ENCODE results near the gene DLL4.

DLL4 gene

GRCh38 chr15:40927873-40928806 lies 1.0 kb upstream of the DLL4 start:
- DNase-seq, result no peak

- DNase-seq, result peak; percentile 58 to 82 (median 68)
Observed at GRCh38 chr15:40929660-40930429, 705 bp downstream of the DLL4 start.

- peak in 1 of 3 donors; percentile 28 for DNase-seq
Observed at GRCh38 chr15:40930430-40931299, 1.5 kb downstream of the DLL4 start.

GRCh38 chr15:40931300-40932142 lies 2.4 kb downstream of the DLL4 start:
- DNase-seq, result no peak

- no peak for DNase-seq
Observed at GRCh38 chr15:40932156-40932555, 3.0 kb downstream of the DLL4 start.

- DNase-seq, result no peak
Observed at GRCh38 chr15:40932649-40933516, 3.7 kb downstream of the DLL4 start.

GRCh38 chr15:40933517-40933902 lies 4.4 kb downstream of the DLL4 start:
- DNase-seq, result peak; percentile 37 to 48 (median 47)

GRCh38 chr15:40934457-40934856 lies 5.3 kb downstream of the DLL4 start:
- no peak for DNase-seq

GRCh38 chr15:40936234-40936708 lies 7.1 kb downstream of the DLL4 start:
- DNase-seq, result no peak

- DNase-seq, result no peak
Observed at GRCh38 chr15:40936709-40937666, 7.8 kb downstream of the DLL4 start.

GRCh38 chr15:40937762-40938535 lies 8.8 kb downstream of the DLL4 start:
- no peak for DNase-seq

GRCh38 chr15:40938536-40938870 lies 9.4 kb downstream of the DLL4 start:
- DNase-seq, result no peak

- peak in 2 of 3 donors; percentile 47 to 50 for DNase-seq
Observed at GRCh38 chr15:40940296-40940801, 11.2 kb downstream of the DLL4 start.

GRCh38 chr15:40941068-40941527 lies 12.0 kb downstream of the DLL4 start:
- no peak for DNase-seq

- peak; percentile 89 to 96 (median 92) for DNase-seq
Observed at GRCh38 chr15:40941528-40942336, 12.6 kb downstream of the DLL4 start.

- DNase-seq, result peak in 2 of 3 donors; percentile 22 to 31
Observed at GRCh38 chr15:40942337-40942854, 13.3 kb downstream of the DLL4 start.

- no peak for DNase-seq
Observed at GRCh38 chr15:40942878-40943277, 13.7 kb downstream of the DLL4 start.

Data from suppressor macrophage treated with lipopolysaccharide for 1 hour (primary cell).